Natural killer cell (primary cell): ENCODE measurements around the gene ANGPTL5. TPM values are rescaled to one million over a fixed set of nuclear protein-coding genes. Genes with fewer than 3 reads are reported as not detected.

Experiments
- ATAC-seq, 3 donors: fragments of 150-1000 bp in 2 of 3; fragments of 200-7000 bp in 1 of 3; cut with Tn5 transposase; 1 replicate in 1 of 3; 2 replicates in 2 of 3; pipeline ENCODE4 v1.10.0; 2021; ENCODE audit warnings: mild to moderate bottlenecking in 2 of 3, moderate library complexity in 2 of 3
- DNase-seq, 2 donors: peaks; one replicate each; pipeline versions ENCODE4 v3.0.0 to v3.0.0-alpha.2; 2013 to 2021; ENCODE audit warnings: mixed read lengths in 1 of 2
- H3K27ac ChIP-seq: one replicate; pipeline ENCODE4 v1.5.1; 2013; ENCODE audit warnings: mild to moderate bottlenecking, low read length
- H3K27me3 ChIP-seq: one replicate; pipeline ENCODE4 v1.6.1; 2013; ENCODE audit warnings: low read length; ENCODE audit not compliant: control insufficient read depth, insufficient read depth
- H3K36me3 ChIP-seq: one replicate; pipeline ENCODE4 v1.6.1; 2013; ENCODE audit warnings: low read length; ENCODE audit not compliant: control insufficient read depth, insufficient read depth
- H3K4me1 ChIP-seq: one replicate; pipeline ENCODE4 v1.6.1; 2013; ENCODE audit warnings: low read length; ENCODE audit not compliant: control insufficient read depth, insufficient read depth
- H3K4me3 ChIP-seq: one replicate; pipeline ENCODE4 v1.5.1; 2013; ENCODE audit warnings: low read length
- H3K9me3 ChIP-seq: one replicate; pipeline ENCODE4 v1.6.1; 2013; ENCODE audit warnings: low read length; ENCODE audit not compliant: control insufficient read depth, insufficient read depth
- H3K27ac Mint-ChIP-seq, 2 donors: one replicate each; pipeline ENCODE4 v1.8.0; 2022; ENCODE audit warnings: mild to moderate bottlenecking in 2 of 2, mixed read lengths in 2 of 2, moderate library complexity in 1 of 2
- H3K27me3 Mint-ChIP-seq, 2 donors: one replicate each; pipeline ENCODE4 v1.8.0; 2022; ENCODE audit warnings: low read depth in 2 of 2, mixed read lengths in 2 of 2
- H3K36me3 Mint-ChIP-seq: one replicate; pipeline ENCODE4 v1.8.0; 2022; ENCODE audit warnings: mixed read lengths
- H3K4me1 Mint-ChIP-seq, 2 donors: one replicate each; pipeline ENCODE4 v1.8.0; 2022; ENCODE audit warnings: mixed read lengths in 2 of 2
- H3K4me3 Mint-ChIP-seq: one replicate; pipeline ENCODE4 v1.8.0; 2022; ENCODE audit warnings: mild to moderate bottlenecking, moderate library complexity, mixed read lengths
- H3K9me3 Mint-ChIP-seq, 2 donors: one replicate each; pipeline ENCODE4 v1.8.0; 2022; ENCODE audit warnings: mixed read lengths in 2 of 2
- WGBS: methylation state at CpG from one replicate; pipeline ENCODE4 v1.1.7; 2013; ENCODE audit warnings: missing lambda C conversion rate; ENCODE audit not compliant: insufficient coverage; 5-methylcytosine and 5-hydroxymethylcytosine counted together
- intact Hi-C: fragments of 100-400 bp; cut with micrococcal nuclease; formaldehyde crosslinking; loops from one replicate; pipeline ENCODE4 v1.14.2; 2022
- total RNA-seq, 4 donors: library from RNA; stranded (reverse); fragments of 120-200 nt in 1 of 4; gene quantifications; one replicate each; pipeline versions ENCODE4 v1.2.3 to v1.2.4, GENCODE V29; 2013 to 2022
- TF ChIP-seq, protein P1 (sequence below): fragments of 200-600 bp; IDR thresholded peaks from one replicate; pipeline ENCODE4 v1.8.0; 2022; ENCODE audit warnings: antibody characterized with exemption

Gene ANGPTL5
- total RNA-seq, 3 donors from 2014 or later (not counting 1 experiment from before 2014, with no cell fraction given) = not detected

DNA sequence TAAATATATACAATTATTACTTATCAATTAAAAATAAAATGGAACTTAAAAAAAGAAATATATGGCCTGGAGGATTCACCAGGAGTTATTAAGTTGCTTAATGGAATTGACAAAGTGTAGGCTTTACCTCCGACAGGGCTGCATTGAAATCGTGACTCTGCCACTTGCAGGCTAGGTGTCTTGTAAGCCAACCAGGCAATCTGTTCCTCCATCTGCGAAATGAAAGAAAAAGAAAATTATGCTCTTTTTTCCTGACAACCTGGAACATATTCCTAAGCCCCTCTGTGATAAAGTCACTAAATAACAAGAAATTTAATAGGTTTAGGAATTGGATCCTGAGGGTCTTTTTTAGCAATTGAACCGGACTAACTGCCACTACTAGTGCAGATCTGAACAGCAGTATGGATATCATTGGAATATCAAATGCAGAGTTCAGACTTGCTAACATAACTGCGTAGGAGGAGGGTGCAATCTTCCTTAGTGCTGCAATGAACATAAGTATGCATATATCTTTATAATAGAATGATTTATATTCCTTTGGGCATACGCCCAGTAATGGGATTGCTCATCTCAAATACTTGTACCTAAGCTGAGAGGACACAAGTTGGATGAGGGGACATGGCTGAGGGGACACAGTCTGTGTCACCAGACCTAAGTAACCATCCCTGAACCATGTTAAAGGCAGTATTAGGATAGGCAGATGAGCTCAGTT is 44.0 kb downstream of the ANGPTL5 start:
- Mint-ChIP-seq H3K9me3 (no peaks in the 10 kb centered on the region), H3K4me3 (no peak overlapping the region)
- intact Hi-C loops = no loop called here

DNA sequence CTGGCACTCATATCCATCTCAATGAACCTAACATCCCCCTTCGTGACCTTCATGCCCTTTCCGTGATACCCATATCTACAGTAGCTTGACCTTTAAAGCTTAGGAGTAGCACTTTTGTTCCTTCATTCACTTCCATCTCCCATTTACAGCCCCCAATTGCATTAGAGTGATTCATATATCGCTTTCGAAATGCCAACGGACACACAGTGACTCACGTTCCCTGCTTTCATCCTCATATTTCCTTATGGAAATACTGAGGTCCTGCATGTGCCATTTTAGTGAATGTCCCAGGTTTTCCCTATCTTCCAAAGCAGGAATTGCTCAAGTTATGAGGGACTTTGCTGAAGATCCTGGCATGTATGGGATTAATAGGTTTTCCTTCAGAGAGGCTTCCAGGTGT is 45.8 kb downstream of the ANGPTL5 start:
- TF ChIP-seq, protein P1, sequence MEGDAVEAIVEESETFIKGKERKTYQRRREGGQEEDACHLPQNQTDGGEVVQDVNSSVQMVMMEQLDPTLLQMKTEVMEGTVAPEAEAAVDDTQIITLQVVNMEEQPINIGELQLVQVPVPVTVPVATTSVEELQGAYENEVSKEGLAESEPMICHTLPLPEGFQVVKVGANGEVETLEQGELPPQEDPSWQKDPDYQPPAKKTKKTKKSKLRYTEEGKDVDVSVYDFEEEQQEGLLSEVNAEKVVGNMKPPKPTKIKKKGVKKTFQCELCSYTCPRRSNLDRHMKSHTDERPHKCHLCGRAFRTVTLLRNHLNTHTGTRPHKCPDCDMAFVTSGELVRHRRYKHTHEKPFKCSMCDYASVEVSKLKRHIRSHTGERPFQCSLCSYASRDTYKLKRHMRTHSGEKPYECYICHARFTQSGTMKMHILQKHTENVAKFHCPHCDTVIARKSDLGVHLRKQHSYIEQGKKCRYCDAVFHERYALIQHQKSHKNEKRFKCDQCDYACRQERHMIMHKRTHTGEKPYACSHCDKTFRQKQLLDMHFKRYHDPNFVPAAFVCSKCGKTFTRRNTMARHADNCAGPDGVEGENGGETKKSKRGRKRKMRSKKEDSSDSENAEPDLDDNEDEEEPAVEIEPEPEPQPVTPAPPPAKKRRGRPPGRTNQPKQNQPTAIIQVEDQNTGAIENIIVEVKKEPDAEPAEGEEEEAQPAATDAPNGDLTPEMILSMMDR = no peak
- no peaks in the 10 kb centered on the region for H3K36me3 ChIP-seq
- H3K4me3 ChIP-seq = no peak overlapping the region
- Mint-ChIP-seq H3K36me3 (no peaks in the 10 kb centered on the region), H3K27me3 (peaks cover 12 to 41% of the 10 kb centered on the region in 2 donors), H3K27ac (no peak overlapping the region), H3K9me3 (no peaks in the 10 kb centered on the region), H3K4me1 (no peaks in the 10 kb centered on the region), H3K4me3 (no peak overlapping the region)
- no peaks in the 10 kb centered on the region for H3K27me3 ChIP-seq
- DNase-seq (no peak), ATAC-seq (no peak)
- no peaks in the 10 kb centered on the region for H3K4me1 ChIP-seq
- H3K9me3 ChIP-seq = no peaks in the 10 kb centered on the region
- intact Hi-C loops = no loop called here
- no peak overlapping the region for H3K27ac ChIP-seq
- WGBS = 93% methylated on average over 6 of the region's 6 CpGs

More for the DNA sequence above, 44.0 kb downstream of the ANGPTL5 start:
- peaks cover 26 to 56% of the 10 kb centered on the region in 2 donors for H3K27me3 Mint-ChIP-seq
- TF ChIP-seq, protein P1 = no peak
- Histone ChIP-seq H3K9me3 (no peaks in the 10 kb centered on the region), H3K4me3 (no peak overlapping the region), H3K27ac (no peak overlapping the region), H3K36me3 (no peaks in the 10 kb centered on the region), H3K4me1 (no peaks in the 10 kb centered on the region), H3K27me3 (no peaks in the 10 kb centered on the region)
- ATAC-seq = no peak
- no peaks in the 10 kb centered on the region for H3K4me1 Mint-ChIP-seq
- DNase-seq = no peak
- 93% methylated on average over 4 of the region's 6 CpGs for WGBS
- no peaks in the 10 kb centered on the region for H3K36me3 Mint-ChIP-seq
- H3K27ac Mint-ChIP-seq = no peak overlapping the region

DNA sequence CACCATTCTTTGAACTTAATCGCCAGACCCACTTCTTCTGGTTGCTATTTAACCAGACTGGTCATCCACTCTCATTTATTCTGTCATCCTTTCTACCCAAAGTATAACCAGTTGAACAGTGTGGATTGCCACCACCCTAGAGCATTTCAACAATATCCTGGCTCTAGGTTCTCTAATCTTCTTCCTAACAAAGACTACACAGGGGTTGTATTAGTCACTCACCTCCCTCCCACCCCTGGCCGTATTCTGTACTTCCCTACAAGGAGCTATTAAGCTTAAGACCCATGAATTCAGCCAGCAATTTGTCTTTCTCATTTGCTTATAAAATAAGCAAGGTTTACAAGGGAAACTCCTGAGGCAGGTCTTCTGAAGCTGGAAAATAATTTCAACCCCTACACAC is 48.4 kb downstream of the ANGPTL5 start:
- DNase-seq = no peak
- intact Hi-C loops = no loop called here
- 91% methylated on average over 2 of the region's 2 CpGs for WGBS
- H3K4me1 ChIP-seq = no peaks in the 10 kb centered on the region
- no peak overlapping the region for H3K27ac ChIP-seq
- Mint-ChIP-seq H3K27me3 (peaks cover 11 to 36% of the 10 kb centered on the region in 2 donors), H3K27ac (no peak overlapping the region), H3K36me3 (no peaks in the 10 kb centered on the region), H3K4me1 (no peaks in the 10 kb centered on the region), H3K4me3 (no peak overlapping the region), H3K9me3 (peaks cover 0 to 2% of the 10 kb centered on the region in 2 donors)
- no peaks in the 10 kb centered on the region for H3K9me3 ChIP-seq
- ATAC-seq = no peak
- H3K4me3 ChIP-seq = no peak overlapping the region
- H3K36me3 ChIP-seq = no peaks in the 10 kb centered on the region
- TF ChIP-seq, protein P1 = no peak
- H3K27me3 ChIP-seq = no peaks in the 10 kb centered on the region
